NCI-H2196 treated with DMSO at 0.1 percent for 48 hours (cell line): Measurements from ENCODE around the gene SEC16A.

Experiments
- DNase-seq: peaks from one replicate; lab custom pipeline; 2025; ENCODE audit not compliant: unreplicated experiment; lab: John Stamatoyannopoulos, UW

SEC16A gene, protein sequence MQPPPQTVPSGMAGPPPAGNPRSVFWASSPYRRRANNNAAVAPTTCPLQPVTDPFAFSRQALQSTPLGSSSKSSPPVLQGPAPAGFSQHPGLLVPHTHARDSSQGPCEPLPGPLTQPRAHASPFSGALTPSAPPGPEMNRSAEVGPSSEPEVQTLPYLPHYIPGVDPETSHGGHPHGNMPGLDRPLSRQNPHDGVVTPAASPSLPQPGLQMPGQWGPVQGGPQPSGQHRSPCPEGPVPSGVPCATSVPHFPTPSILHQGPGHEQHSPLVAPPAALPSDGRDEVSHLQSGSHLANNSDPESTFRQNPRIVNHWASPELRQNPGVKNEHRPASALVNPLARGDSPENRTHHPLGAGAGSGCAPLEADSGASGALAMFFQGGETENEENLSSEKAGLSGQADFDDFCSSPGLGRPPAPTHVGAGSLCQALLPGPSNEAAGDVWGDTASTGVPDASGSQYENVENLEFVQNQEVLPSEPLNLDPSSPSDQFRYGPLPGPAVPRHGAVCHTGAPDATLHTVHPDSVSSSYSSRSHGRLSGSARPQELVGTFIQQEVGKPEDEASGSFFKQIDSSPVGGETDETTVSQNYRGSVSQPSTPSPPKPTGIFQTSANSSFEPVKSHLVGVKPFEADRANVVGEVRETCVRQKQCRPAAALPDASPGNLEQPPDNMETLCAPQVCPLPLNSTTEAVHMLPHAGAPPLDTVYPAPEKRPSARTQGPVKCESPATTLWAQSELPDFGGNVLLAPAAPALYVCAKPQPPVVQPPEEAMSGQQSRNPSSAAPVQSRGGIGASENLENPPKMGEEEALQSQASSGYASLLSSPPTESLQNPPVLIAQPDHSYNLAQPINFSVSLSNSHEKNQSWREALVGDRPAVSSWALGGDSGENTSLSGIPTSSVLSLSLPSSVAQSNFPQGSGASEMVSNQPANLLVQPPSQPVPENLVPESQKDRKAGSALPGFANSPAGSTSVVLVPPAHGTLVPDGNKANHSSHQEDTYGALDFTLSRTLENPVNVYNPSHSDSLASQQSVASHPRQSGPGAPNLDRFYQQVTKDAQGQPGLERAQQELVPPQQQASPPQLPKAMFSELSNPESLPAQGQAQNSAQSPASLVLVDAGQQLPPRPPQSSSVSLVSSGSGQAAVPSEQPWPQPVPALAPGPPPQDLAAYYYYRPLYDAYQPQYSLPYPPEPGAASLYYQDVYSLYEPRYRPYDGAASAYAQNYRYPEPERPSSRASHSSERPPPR (N-terminal part only)

DNA sequence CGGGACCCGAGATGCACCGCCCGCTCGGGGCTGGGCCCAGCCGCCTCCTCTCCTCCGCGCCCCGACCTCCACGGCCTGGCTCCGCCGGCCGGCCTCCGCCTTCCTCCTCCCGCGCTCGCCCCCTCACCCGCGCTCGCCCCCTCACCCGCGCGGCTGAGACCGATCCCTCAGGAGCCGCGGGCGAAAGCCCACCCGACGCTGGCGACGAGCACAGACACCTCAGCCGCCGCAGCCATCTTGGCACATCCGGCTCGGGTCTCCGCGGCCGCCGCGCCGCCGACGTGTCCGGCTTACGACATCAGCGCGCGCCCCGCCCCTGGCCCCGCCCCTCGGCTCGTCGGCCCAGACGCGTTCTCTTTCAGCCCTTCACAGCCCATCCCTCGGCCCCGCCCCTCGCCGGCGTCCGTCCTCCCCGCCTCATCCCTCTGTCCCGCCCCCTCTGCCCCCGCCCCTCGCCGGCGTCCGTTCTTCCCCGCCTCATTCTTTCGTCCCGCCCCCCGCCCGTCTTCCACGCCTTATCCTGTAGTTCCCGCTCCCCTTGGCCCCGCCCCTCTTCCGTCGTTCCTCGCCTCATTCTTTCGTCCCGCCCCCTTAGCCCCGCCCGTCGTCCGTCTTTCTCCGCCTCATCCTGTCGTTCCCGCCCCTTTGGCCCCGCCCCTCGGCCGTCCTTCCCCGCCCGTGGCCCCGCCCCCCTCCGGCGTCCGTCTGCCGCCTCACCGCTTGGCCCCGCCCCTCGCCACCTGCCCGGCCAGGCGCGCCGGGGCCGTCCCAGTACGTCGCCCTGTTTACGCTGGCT lies at the start of gene SEC16A:
TSS of gene SEC16A (minus strand) at position 248 of the 796 bp plus-strand sequence. CDS start 5,425 bp downstream, outside the sequence.
- peak; percentile 99 for DNase-seq

DNA sequence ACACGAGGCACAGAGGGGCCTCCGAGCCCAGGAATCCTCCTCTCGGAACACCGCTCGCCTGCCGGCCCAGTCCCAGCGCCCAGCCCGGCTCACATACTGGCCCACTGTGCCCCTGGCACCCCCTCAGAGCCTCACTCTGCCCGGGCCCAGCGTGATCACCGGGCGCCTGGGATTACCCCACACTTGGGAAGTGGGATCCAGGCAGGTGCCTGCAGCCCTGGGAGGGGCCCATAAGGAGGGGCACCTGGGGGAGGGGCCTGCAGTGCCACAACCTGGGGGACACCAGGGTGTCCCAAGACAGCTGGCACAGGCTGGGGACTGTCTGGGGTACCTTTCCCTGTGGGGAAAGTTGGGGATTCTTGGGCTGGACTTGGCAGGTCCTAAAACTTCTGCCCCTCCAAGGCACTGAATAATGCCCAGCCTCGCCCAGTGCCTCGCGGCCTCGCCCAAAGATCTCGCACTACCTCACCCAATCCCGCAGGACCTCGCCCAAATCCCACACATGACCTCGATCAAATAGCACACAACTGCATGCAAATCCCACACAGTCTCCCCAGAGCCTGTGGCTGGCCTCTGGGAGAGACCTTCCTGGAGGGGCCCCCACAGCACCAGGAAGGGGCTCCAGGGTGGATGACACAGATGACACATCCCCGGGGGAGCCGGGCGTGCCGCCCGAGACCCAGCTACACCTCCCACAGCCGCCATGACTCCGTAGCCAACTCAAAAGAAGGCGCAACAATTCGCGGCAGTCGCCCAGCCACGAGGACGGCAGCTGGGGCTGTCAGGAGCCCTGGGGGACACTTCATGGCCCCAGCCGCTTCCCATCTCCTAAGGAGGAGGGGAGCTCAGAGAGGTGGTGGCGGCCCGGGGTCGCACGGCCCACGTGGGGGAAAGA lies 49.3 kb upstream of the SEC16A start:
- DNase-seq = no peak

DNA sequence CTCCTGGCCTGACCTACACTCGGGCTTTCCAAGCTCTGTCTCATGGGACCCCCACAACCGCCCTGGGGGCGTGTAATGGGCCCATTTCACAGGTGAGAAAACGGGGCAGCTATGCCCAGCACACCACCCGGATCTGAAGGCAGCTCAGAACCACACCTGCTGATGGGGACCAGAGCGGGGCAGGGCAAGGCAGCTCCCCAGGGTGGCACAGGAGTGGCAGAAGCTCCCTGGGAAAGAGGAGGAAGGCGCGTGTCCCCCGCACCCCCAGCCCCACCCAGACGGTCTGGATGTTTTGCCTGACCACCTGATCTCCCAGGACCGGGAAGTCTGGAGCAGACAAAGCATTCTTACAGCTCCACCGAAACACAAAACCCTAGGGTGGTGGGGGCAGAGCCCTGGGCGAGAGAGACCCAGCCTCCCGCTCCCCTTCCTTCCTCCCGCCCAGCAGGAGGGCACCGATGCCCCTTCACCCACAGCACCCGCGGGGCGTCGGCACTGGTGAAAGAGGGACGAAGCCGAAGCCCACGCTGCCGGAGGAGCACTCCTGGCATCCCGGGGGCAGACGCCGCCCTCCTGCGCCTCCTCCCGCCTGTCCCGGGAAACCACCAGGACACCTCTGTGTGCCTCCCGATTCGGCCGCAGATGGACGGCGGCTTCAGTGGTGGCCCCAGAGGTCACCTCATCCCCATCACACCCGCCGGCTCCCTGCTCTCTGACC lies 48.5 kb upstream of the SEC16A start:
- no peak for DNase-seq

DNA sequence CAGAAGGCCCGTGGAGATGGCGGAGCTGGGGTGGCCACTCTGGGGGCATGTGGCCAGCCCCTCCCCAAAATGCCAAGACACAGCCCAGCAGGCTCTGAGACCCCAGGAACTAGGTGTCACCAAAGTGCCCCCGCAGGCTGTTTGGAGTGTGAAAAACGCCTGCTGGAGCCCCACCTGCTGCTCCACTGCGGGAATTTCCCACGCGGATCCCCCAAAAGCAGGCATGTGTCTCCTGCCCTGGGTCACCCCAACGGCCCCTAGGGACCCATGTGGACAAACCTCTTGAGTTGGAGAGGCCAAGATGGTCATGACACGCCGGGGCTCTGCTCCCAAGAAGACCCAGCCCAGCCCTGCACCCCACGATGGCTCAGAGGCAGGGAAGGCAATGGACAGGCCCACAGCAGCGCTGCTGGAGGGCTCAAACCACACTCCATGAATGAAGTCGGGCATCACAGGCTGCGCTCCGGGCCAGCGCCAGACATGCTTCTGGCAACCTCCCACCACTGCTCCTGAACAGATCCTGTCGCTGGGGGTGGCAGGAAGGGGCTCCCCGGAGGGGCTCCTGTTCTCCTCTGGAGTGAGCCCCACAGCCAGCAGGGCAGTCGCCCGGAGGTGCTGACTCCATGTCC lies 47.7 kb upstream of the SEC16A start:
- no peak for DNase-seq

DNA sequence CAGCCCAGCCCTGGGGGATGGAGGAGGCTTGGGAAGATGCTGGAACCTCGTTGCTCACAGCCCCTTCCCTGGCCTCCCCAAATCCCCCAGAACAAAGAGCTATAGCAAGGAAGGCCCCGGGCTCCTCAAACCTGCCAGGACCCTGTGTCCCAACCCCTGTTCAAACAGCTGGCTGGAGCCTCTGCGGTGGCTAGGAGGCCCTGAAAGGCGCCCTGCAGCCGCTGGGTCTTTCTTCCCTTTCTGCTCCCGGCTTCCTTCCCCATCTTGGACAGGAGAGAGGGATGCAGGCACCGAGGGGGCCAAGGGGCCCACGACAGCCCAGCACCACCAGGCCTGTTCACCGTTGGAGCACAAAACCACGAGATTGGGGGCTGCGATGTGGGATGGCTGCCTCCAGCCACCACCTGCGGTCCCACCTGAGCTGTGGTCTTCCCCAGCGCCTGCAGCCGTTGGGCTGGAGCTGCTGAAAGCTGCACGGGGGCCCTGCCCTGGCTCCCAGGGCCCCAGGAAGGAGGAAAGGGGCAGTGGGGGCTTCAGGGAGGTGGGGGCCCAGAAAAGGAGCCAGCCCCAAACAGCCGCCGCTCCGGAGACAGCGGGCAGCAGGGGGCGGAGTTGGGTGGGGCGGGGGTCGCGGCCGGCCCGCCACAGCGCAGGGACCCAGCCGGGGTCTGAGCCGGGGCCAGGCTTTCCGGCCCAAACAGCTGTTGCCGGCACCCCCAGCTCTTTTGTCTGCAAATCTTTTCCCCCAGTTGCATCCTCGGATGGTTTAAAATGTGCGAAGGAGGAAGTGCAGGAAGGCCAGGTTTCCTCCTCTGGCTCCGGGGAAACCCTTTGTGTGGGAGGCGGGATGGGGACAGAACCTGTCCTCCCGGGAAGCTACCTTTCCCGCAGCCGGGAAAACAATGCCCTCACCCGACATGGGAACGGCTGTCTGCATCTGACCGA lies 46.9 kb upstream of the SEC16A start:
- no peak for DNase-seq

DNA sequence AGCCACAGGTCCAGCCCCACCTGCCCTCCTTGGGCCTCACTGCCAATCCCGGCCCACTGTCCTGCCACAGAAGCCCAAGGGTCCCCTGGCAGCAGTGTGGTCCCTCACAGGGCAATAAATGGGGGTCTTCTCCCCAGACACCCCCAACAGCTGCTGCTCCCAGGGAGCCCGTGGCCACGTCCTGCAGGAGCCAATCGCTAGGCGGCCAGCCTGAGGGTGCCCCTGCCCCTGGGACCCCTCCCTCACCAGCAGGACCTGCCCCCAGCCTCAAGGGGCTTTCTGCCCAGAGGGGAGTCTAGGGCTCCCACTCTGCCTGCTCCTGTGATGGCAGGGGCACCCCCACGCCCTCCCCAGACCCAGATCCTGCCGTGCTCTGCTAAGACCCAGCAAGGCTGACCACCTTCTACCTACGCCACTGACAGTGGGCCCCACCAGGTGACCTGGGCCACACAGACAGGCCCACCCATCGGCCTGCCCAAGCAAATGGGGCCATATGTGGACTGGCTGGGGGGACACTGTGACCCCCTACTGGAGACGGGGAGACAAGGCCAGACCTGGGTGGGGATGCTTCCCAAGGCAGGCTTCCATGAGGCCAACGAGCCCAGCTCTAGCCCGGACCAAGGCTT lies 46.0 kb upstream of the SEC16A start:
- DNase-seq = no peak

DNA sequence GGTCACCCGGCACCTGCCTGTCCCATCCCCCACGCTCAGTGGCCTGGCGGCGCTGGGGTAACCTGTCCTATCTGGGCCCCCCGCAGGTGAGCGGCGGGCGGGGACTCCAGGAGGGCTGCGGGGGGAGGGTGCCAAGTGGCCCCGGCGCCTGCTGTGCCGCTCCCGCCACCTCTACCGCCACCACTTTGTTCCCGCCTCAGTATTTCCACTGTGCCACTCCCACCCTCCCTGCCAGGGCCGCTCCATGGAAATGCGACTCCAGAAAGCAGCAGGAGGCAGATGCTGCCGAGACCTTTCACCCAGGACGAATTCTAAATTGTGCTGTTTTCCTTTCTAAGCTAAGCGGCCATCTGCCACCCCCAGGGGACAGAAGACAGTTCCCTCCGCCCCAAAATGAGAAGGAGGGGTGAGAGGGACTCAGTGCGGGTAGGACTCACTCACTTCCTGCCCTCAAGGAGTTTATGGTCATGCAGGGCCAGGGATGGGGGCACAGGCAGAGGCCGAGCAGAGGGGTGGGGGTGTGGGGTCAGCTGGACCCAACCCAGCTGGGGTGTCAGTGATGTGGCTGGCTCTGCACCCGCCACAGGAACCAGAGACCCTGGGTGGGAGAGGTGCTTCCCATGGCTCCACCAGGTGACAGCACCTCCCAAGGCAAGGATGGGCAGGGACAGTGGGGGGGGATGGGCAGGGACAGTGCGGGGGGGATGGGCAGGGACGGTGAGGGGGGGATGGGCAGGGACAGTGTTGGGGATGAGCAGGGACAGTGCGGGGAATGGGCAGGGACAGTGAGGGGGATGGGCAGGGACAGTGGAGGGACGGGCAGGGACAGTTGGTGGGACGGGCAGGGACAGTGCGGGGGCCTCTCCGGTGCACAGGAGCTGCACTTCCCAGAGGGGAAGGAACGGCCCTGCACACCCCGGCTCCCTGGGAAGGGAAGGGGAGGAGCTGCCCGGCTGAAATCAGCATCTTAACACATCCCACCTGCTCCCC lies 45.2 kb upstream of the SEC16A start:
- peak; percentile 47 for DNase-seq

DNA sequence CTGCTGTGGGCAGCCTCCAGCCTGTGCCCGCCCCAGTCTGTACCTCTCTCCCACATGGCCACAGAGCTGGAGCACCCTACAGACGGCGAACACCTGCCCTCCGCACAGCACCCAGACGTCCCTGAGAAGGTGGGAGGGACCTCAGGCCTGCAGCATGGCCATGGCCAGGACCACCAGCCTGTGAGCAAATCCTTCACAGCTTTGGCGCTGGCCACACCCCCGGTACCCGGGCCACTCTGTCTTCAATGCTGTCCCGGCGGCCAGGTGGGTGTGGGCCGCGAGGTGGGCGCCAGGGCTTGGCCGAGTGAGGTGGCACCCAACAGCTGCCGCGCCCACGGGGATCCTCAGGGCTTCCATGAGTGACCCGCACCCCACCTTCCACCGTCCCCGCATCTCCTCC lies 44.3 kb upstream of the SEC16A start:
- DNase-seq = no peak

DNA sequence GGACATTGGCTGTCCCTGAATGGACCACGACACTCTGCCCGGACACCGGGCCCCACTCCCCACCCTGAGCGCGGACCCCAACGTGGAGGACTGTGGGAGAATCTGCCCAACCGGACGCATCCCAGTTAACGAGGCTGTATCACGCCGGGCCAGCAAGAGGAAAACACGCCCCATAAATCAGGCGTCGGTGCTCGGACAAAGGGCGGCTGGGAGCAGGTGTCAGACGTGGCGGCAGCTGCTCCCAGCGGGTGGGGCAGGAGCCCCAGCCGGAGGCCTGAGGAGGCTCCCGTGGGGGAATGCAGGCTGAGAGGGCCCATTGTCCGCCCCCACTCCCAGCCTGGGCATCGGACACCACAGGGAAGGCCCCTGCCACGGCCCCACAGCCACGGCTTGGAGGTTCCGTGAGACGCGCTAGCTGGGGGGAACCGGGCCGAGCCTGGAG lies 43.8 kb upstream of the SEC16A start:
- peak; percentile 57 for DNase-seq

DNA sequence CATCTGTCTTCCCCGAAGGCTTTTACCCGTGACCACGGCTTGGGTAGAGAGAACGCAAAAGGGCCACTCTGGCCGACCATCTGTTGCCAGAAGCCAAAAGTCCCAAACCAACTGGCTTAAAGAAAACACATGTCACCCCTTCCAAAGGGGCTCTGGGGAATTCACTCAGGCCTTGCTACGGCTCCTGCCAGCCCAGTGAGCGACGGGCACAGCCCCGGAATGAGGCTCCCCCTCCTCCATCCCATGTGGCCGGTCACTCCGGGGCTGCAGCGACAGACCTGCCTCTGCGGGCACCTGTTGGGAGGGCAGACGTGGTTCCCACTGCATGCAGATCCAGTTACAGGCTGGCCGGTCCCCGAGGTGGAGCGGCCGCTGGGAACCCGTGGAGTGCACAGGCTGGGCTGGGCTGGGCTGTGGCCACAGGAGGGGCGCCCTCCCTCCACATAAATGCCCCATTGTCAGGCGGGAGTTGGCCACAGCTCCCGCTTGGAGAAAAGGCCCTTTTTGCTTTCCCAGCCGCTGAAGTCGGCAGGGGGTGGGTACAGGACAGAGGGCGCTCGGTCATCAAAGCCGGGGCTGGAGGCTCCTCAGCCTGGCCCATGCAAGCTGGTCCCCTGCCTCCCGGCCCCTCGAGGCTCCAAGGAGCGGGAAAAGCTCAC lies 43.1 kb upstream of the SEC16A start:
- DNase-seq = peak; percentile 19

DNA sequence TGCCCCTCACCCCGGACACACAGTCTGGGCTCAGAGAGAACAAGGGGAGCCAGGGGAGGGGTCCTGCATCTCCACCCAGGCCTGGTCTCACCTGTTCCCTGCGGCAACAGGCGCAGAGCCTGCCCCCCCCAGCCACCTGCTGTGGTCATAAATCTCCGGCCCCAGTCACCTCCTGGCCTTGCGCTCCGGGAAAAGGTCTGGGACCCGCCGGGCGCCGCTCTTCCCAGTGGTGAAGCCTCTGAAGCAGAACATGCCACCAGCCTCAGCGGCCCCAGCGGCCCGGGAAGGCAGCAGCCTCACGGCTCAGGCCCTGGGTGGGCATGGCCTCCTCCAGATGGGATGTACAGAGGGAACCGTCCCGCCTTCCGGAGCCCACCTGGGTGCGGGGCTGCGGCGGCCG lies 42.4 kb upstream of the SEC16A start:
- no peak for DNase-seq

DNA sequence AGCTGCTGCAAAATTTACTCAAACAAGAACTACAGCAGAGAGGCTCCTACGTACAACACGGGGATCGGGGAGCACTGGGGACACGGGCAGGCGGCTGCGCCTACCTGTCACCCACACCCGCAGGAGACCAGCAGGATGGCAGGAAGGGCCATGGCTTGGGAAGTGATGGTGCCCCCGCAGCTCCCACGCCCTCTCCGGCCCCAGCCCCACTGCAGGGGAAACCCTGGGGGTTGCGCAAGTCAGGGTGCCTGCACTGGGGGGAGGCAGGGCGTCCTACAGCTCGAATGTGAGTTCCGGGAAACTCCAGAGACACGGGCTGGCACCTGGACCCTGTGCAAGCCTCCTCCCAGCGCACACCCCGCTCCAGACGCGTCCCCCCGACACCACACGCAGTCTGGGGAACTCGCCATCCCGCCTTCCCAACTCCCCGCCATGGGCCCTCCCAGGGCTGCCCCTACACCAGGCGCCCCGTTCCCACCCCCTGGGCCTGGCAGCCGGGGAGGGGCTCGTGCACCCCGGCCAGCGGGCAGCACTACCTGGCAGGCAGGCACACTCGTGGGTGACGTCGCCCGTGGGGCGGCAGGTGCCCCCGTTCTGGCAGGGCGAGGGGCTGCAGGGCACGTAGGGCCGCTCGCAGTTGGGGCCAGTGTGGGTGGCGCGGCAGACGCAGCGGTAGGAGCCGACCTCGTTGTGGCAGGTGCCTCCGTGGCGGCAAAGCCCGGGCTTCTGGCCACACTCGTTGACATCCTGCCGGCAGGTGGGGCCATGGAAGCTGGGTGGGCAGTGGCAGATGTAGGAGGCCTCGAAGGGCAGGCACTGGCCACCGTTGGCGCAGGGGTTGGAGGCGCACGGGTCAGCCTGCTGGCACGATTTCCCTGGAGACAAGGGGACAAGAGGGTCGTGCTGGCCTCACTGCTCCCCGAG lies 39.7 kb upstream of the SEC16A start:
- DNase-seq = no peak

DNA sequence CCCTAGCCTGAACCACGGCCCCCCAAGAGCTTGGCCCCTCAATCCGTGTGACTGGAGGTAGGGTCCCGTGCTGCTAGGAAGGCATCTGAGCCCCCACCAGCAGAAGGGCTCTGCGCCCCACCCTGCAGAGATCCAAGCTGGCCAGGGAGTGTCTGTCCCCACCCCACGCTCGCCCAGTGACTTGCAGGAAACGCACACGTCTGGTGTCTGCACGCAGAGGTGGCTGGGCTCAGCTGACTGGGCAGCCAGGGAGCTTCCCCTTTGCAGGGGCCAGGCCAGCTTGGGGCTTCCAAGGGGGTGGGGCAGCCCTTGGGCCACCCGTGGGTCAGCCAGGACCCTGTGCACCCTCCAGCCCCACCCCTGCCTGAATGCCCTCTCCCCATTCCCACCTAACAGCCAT lies 38.7 kb upstream of the SEC16A start:
- no peak for DNase-seq

DNA sequence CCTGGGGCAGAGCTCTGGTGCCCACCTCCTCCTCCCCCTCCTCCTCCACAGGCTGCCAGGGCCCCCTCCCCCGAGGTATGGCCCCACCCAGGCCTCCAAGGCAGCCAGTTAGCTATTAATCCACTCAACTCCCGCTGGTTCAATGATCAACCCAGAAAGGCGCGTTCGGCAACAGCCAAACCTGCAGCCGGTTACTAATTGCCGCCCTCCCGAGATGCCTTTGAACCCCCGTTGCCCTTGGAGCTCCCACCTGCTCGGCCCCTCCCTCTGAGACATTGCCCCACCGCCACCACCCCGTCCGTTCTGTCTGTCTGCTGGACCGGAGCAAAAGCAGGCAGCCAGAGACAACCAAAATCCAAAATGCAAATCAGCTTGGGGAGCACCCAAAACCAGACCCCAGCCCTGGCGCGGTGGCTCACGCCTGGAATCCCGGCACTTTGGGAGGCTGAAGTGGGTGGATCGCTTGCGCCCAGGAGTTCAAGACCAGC lies 37.3 kb upstream of the SEC16A start:
- DNase-seq = no peak
